IMR-90 (cell line): ENCODE data around the gene NIPAL3. TPM values are rescaled to one million over a fixed set of nuclear protein-coding genes. Genes with fewer than 3 reads are reported as not detected.

ENCODE experiments used
- ATAC-seq: fragments of 200-7000 bp; cut with Tn5 transposase; 2 replicates; pipeline ENCODE4 v1.9.1; 2020; ENCODE audit warnings: low read depth, mild to moderate bottlenecking, moderate library complexity
- BruUV-seq: library from RNA; stranded (reverse); fragments of 400-500 nt; replicated peaks from 2 replicates; lab custom pipeline; 2021; lab: Mats Ljungman, UMichigan
- CTCF ChIA-PET: fragments of 300-600 bp; formaldehyde crosslinking; extraction: SDS; loops from one replicate; lab custom pipeline; 2021; ENCODE audit warnings: antibody characterized with exemption; lab: Yijun Ruan, JAX
- POLR2A ChIA-PET: fragments of 300-600 bp; sonication (Branson Sonifier 250); formaldehyde crosslinking; loops from one replicate; lab custom pipeline; 2022; ENCODE audit warnings: antibody characterized with exemption; ENCODE audit not compliant: unreplicated experiment; lab: Charles Lee
- DNase-seq: peaks from one replicate; pipeline ENCODE4 v3.0.0; 2013
- H2AFZ ChIP-seq: replicated peaks from 2 replicates; pipeline ENCODE3; 2013; ENCODE audit warnings: low read length, mild to moderate bottlenecking; ENCODE audit not compliant: poor library complexity
- H2AK5ac ChIP-seq: 2 replicates; pipeline ENCODE4 v1.6.1; 2013; ENCODE audit warnings: low read depth, low read length, inconsistent platforms
- H2AK9ac ChIP-seq: replicated peaks from 2 replicates; pipeline ENCODE3; 2013; ENCODE audit warnings: mild to moderate bottlenecking, low read depth, low read length, moderate library complexity; ENCODE audit not compliant: poor library complexity
- H2BK120ac ChIP-seq: 2 replicates; pipeline ENCODE4 v1.6.1; 2013; ENCODE audit warnings: low read depth, low read length, inconsistent platforms
- H2BK15ac ChIP-seq: 3 replicates; pipeline ENCODE4 v1.6.1; 2013; ENCODE audit warnings: low read depth, low read length, inconsistent platforms
- H2BK20ac ChIP-seq: 2 replicates; pipeline ENCODE4 v1.6.1; 2013; ENCODE audit warnings: low read depth, mild to moderate bottlenecking, inconsistent platforms, low read length, moderate library complexity
- H2BK5ac ChIP-seq: 2 replicates; pipeline ENCODE4 v1.6.1; 2013; ENCODE audit warnings: mild to moderate bottlenecking, low read depth, low read length, inconsistent platforms; ENCODE audit not compliant: poor library complexity, severe bottlenecking
- H3K14ac ChIP-seq: replicated peaks from 2 replicates; pipeline ENCODE4 v1.6.1; 2013; ENCODE audit warnings: low read depth, low read length, inconsistent platforms
- H3K18ac ChIP-seq: 2 replicates; pipeline ENCODE4 v1.6.1; 2013; ENCODE audit warnings: low read depth, low read length, control low read depth
- H3K23ac ChIP-seq: 2 replicates; pipeline ENCODE4 v1.6.1; 2013; ENCODE audit warnings: low read depth, low read length, inconsistent platforms
- H3K27ac ChIP-seq: 2 replicates; pipeline ENCODE4 v1.5.1; 2013; ENCODE audit warnings: mild to moderate bottlenecking, control low read depth, low read length; ENCODE audit not compliant: insufficient read depth
- H3K27me3 ChIP-seq: 2 replicates; pipeline ENCODE4 v1.6.1; 2013; ENCODE audit warnings: low read length; ENCODE audit not compliant: control insufficient read depth, insufficient read depth
- H3K36me3 ChIP-seq: 2 replicates; pipeline ENCODE4 v1.6.1; 2013; ENCODE audit warnings: low read length, mixed read lengths; ENCODE audit not compliant: control insufficient read depth, insufficient read depth
- H3K4ac ChIP-seq: 2 replicates; pipeline ENCODE4 v1.6.1; 2013; ENCODE audit warnings: low read depth, low read length, inconsistent platforms
- H3K4me1 ChIP-seq: 2 replicates; pipeline ENCODE4 v1.6.1; 2013; ENCODE audit warnings: low read length, mixed read lengths; ENCODE audit not compliant: control insufficient read depth, insufficient read depth
- H3K4me2 ChIP-seq: 2 replicates; pipeline ENCODE4 v1.6.1; 2013; ENCODE audit warnings: low read depth, mild to moderate bottlenecking, control low read depth, low read length, moderate library complexity
- H3K4me3 ChIP-seq: 2 replicates; pipeline ENCODE4 v1.5.1; 2013; ENCODE audit warnings: low read depth, mild to moderate bottlenecking, control low read depth, low read length, moderate library complexity; ENCODE audit not compliant: insufficient read depth
- H3K56ac ChIP-seq: 2 replicates; pipeline ENCODE4 v1.6.1; 2013; ENCODE audit warnings: low read length, inconsistent platforms; ENCODE audit not compliant: insufficient read depth; ENCODE audit errors: extremely low read depth
- H3K79me1 ChIP-seq, 2 experiments: 2 replicates each; pipeline ENCODE4 v1.6.1; 2013; ENCODE audit warnings: low read length in 2 of 2, inconsistent platforms in 1 of 2, low read depth in 1 of 2
- H3K9ac ChIP-seq: 2 replicates; pipeline ENCODE4 v1.6.1; 2013; ENCODE audit warnings: low read depth, low read length, control low read depth
- H3K9me1 ChIP-seq: 2 replicates; pipeline ENCODE4 v1.6.1; 2013; ENCODE audit warnings: low read length, inconsistent platforms; ENCODE audit not compliant: insufficient read depth
- H3K9me3 ChIP-seq: 2 replicates; pipeline ENCODE4 v1.6.1; 2013; ENCODE audit warnings: low read length; ENCODE audit not compliant: control insufficient read depth, insufficient read depth
- H4K20me1 ChIP-seq: 2 replicates; pipeline ENCODE4 v1.6.1; 2013; ENCODE audit warnings: low read length, inconsistent platforms; ENCODE audit not compliant: insufficient read depth
- H4K5ac ChIP-seq: 2 replicates; pipeline ENCODE4 v1.6.1; 2013; ENCODE audit warnings: mild to moderate bottlenecking, low read depth, low read length, control low read depth
- H4K8ac ChIP-seq, 2 experiments: 2 replicates each; pipeline ENCODE4 v1.6.1; 2013; ENCODE audit warnings: low read depth in 2 of 2, low read length in 2 of 2, control low read depth in 1 of 2, inconsistent platforms in 1 of 2
- H4K91ac ChIP-seq: 2 replicates; pipeline ENCODE4 v1.6.1; 2013; ENCODE audit warnings: low read depth, low read length, inconsistent platforms; ENCODE audit not compliant: insufficient read depth
- CEBPB ChIP-seq: IDR thresholded peaks from 2 replicates; pipeline ENCODE4 v1.6.1; 2012; ENCODE audit warnings: low read depth, low read length, improper control_type of control experiment
- NFE2L2 ChIP-seq: fragments of 150-350 bp; IDR thresholded peaks from 2 replicates; pipeline ENCODE4 v1.6.1; 2016; ENCODE audit warnings: low read depth, mild to moderate bottlenecking, low read length
- dilution Hi-C: fragments of 300-500 bp; cut with HindIII; formaldehyde crosslinking; loops from one replicate; pipeline ENCODE4 v1.14.3; 2018; ENCODE audit warnings: low sequenced_read_pairs; ENCODE audit not compliant: unreplicated experiment
- in situ Hi-C: fragments of 300-500 bp; cut with MboI; formaldehyde crosslinking; loops from 3 replicates; pipeline ENCODE4 v1.14.3; 2019; ENCODE audit warnings: low sequenced_read_pairs, inconsistent platforms, mixed read lengths
- intact Hi-C: fragments of 100-400 bp; cut with micrococcal nuclease; formaldehyde crosslinking; loops from 2 replicates; pipeline ENCODE4 v1.10.0; 2022
- polyA plus RNA-seq, 3 experiments: library from polyadenylated mRNA; depleted of rRNA; stranded (reverse); fragments of >200 nt; gene quantifications; 2 replicates each; pipeline ENCODE4 v1.2.3, GENCODE V29; 2012; ENCODE audit warnings: low replicate concordance in 1 of 3
- total RNA-seq: library from RNA; depleted of rRNA; stranded (reverse); fragments of >200 nt; gene quantifications from 2 replicates; pipeline ENCODE4 v1.2.3, GENCODE V29; 2012

NIPAL3 gene
- total and polyA plus RNA-seq, 2 of the 4 experiments (the other 2 are of a cell fraction) = 55.0 to 123 TPM

DNA sequence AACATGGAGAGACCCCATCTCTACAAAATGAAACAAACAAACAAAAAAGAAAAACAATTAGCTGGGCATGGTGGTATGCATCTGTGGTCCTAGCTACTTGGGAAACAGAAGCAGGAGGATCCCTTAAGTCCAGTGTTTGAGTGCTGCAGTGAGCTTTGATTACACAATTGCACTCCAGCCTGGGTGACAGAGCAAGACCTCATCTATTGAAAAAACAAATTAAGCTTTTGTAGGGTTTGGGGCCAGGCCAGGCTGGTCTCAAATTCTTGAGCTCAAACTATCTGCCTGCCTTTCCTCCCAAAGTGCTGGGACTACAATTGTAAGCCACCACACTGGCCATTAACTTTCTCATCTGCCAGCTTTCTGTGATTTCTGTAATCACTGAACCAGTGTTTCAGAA, 27.2 kb downstream of the NIPAL3 start:
- DNase-seq (peak; percentile 53), ATAC-seq (peak; percentile 71)
- Histone ChIP-seq H2BK20ac (no peak overlapping the region), H3K23ac (no peak overlapping the region), H3K56ac (no peak overlapping the region), H3K4me1 (peaks cover 7% of the 10 kb centered on the region), H3K9me1 (0 out of 2 replicates have a peak, but pooled peaks cover 4% of the 10 kb centered on the region), H2BK120ac (no peak overlapping the region), H2BK5ac (no peak overlapping the region), H3K4me2 (no peak overlapping the region), H2AK9ac (no peak overlapping the region), H4K20me1 (no peaks in the 10 kb centered on the region; the same call in 1 of the 2 replicates), H3K9ac (no peak overlapping the region), H3K4me3 (no peak overlapping the region), H3K79me1 (peaks cover 10 to 17% of the 10 kb centered on the region in 2 experiments; a peak in 3 of 4 replicates), H2BK15ac (no peak overlapping the region), H4K91ac (no peak overlapping the region), H3K27me3 (no peaks in the 10 kb centered on the region), H4K8ac (no peak overlapping the region), H3K18ac (no peak overlapping the region), H3K36me3 (peaks cover 20% of the 10 kb centered on the region), H4K5ac (no peak overlapping the region), H3K27ac (no peak overlapping the region), H3K4ac (no peak overlapping the region), H3K9me3 (no peaks in the 10 kb centered on the region), H2AFZ (no peak overlapping the region), H3K14ac (no peak overlapping the region), H2AK5ac (no peak overlapping the region)
- TF ChIP-seq CEBPB (peak; percentile 70), NFE2L2 (no peak)
- BruUV-seq = no TSS peak
- intact Hi-C loops (no loop called here), in situ Hi-C loops (no loop called here), dilution Hi-C loops (no loop called here)
- POLR2A ChIA-PET = no interaction called here
- CTCF ChIA-PET = interaction anchor here (0.6 kb wide), 1 partner anchor 13 kb away, joined by 4 read pairs; no protein-coding TSS in a partner anchor
